HFFc6 (cell line): Measurements from ENCODE around the gene SLC66A1. TPM values are rescaled to one million over a fixed set of nuclear protein-coding genes. Genes with fewer than 3 reads are reported as not detected.

Experiments used
- DNase-seq: peaks from one replicate; pipeline ENCODE4 v3.0.0-alpha.2; 2018
- H3K27ac Mint-ChIP-seq: 2 replicates; pipeline ENCODE4 v1.8.0; 2020; ENCODE audit warnings: mild to moderate bottlenecking, mixed read lengths
- H3K27me3 Mint-ChIP-seq: 2 replicates; pipeline ENCODE4 v1.8.0; 2021; ENCODE audit warnings: mild to moderate bottlenecking, moderate library complexity, mixed read lengths; ENCODE audit not compliant: insufficient read depth
- H3K36me3 Mint-ChIP-seq: 2 replicates; pipeline ENCODE4 v1.8.0; 2021; ENCODE audit warnings: low read depth, mixed read lengths
- H3K4me1 Mint-ChIP-seq: 2 replicates; pipeline ENCODE4 v1.8.0; 2020; ENCODE audit warnings: low read depth, mixed read lengths
- H3K4me3 Mint-ChIP-seq: 2 replicates; pipeline ENCODE4 v1.8.0; 2020; ENCODE audit warnings: mild to moderate bottlenecking, moderate library complexity, mixed read lengths
- H3K9me3 Mint-ChIP-seq: 2 replicates; pipeline ENCODE4 v1.8.0; 2020; ENCODE audit warnings: mild to moderate bottlenecking, mixed read lengths
- CTCF ChIP-seq: fragments of 200-600 bp; sonication (generic); IDR thresholded peaks from 2 replicates; pipeline ENCODE4 v1.5.0; 2021; ENCODE audit warnings: antibody characterized with exemption, mild to moderate bottlenecking
- total RNA-seq, 6 experiments: library from RNA; stranded (reverse); fragmentation: NEBNext Ultra II Directional; extraction: Animal tissue kit (Norgen Biotek cat#: 25700); gene quantifications; 2 replicates in 1 of 6; 3 replicates in 5 of 6; pipeline ENCODE4 v1.2.3, GENCODE V29; 2021

Gene SLC66A1
- total RNA-seq, 6 experiments from 2014 or later: 13.3 to 15.6 (median 14.2) TPM

GRCh38 chr1:19312782-19313635, 883 bp downstream of the SLC66A1 start:
- Mint-ChIP-seq H3K4me1 (peaks cover 57% of the 10 kb centered on the region), H3K27ac (peak overlapping the region; percentile 44), H3K9me3 (no peaks in the 10 kb centered on the region), H3K4me3 (peak overlapping the region; percentile 81), H3K27me3 (peaks cover 5% of the 10 kb centered on the region), H3K36me3 (0 out of 2 replicates have a peak, but pooled peaks cover 4% of the 10 kb centered on the region)
- DNase-seq: no peak
- no peak for TF ChIP-seq CTCF

DNA sequence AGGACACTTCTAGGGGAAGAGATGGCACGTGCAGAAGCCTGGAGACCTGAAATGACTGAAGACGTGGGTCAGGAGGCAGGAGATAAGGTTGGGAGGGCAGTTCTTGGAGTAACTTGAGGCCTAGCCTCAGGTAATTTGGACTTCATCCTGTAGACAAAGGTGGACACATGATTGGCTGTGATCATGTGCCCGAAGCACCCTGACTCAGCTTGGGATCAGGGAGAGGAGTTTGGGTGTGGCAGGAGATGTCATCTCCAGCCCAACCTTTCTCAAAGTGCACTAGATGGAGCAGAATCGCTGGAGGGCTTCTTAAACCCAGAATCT, 1.5 kb downstream of the SLC66A1 start:
- peaks cover 5% of the 10 kb centered on the region for H3K27me3 Mint-ChIP-seq
- H3K9me3 Mint-ChIP-seq: no peaks in the 10 kb centered on the region
- peaks cover 57% of the 10 kb centered on the region for H3K4me1 Mint-ChIP-seq
- H3K36me3 Mint-ChIP-seq: peaks cover 7% of the 10 kb centered on the region; the same call in 1 of the 2 replicates
- DNase-seq: no peak
- TF ChIP-seq CTCF: no peak
- H3K4me3 Mint-ChIP-seq: peak overlapping the region; percentile 81
- H3K27ac Mint-ChIP-seq: peak overlapping the region; percentile 44

GRCh38 chr1:19313961-19314882, 2.1 kb downstream of the SLC66A1 start:
- no peak for DNase-seq
- Mint-ChIP-seq H3K27ac (0 out of 2 replicates have a peak overlapping the region, but pooled peaks have one; percentile 11), H3K36me3 (peaks cover 11% of the 10 kb centered on the region; the same call in 1 of the 2 replicates), H3K9me3 (no peaks in the 10 kb centered on the region), H3K27me3 (peaks cover 5% of the 10 kb centered on the region), H3K4me1 (peaks cover 55% of the 10 kb centered on the region), H3K4me3 (no peak overlapping the region)
- no peak for TF ChIP-seq CTCF

DNA sequence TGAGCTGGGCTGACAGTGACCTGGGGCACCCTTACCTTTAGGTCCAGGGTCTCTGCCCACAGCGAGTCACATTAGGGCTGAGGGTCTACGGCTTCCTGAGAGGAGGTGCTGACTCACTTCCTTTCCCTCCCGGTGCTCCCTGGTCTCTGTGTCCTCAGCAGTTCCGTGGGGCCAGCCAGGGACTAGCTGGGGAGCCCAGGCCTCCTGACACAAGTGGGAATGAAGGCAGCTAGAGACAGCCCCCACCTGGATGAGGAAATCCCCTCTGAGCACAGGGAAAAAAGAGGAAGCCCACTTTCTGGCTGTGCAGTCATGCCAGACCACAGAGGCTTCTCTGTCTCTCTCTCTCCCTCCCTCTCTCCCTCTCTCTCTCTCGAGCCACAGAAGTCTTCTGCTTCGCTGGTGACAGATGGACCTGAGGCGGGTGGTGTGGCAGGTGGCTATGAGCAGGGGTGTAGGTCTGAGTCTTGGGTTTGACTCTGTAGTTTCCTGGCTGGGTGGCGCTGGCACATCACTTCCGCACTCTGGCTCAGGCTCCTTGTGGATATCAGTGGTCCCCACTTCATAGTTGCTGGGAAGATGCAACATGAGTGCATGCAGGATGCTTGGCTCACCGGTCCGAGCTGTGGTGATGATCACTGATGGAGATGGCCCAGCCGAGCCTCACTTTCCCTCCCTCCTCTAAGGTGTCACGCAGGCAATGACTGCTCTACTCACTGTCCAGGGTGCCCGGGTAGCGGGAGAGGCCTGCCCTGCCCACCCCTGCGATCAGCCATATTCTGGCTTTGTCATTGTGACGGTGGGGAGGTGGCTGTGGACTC, 3.5 kb downstream of the SLC66A1 start:
- Mint-ChIP-seq H3K27me3 (peaks cover 5% of the 10 kb centered on the region), H3K36me3 (peaks cover 13% of the 10 kb centered on the region; the same call in 1 of the 2 replicates), H3K4me1 (peaks cover 44% of the 10 kb centered on the region), H3K9me3 (no peaks in the 10 kb centered on the region), H3K27ac (peak overlapping the region; percentile 81), H3K4me3 (peak overlapping the region; percentile 38; the same call in 1 of the 2 replicates)
- TF ChIP-seq CTCF: no peak
- DNase-seq: peak; percentile 27
